KOPT-K1 (cell line): ENCODE data around the gene GNAZ.

Source experiments
- H3K27ac ChIP-seq: fragments of 200-600 bp; sonication (generic); 2 replicates; pipeline ENCODE4 v1.5.1; 2016; ENCODE audit warnings: antibody characterized with exemption, mild to moderate bottlenecking, low read depth, low read length; ENCODE audit not compliant: poor library complexity, severe bottlenecking
- H3K36me3 ChIP-seq: fragments of 200-600 bp; sonication (generic); 2 replicates; pipeline ENCODE4 v1.5.1; 2017; ENCODE audit warnings: antibody characterized with exemption, mild to moderate bottlenecking, low read length, moderate library complexity; ENCODE audit not compliant: insufficient read depth
- H3K9me3 ChIP-seq: fragments of 200-600 bp; sonication (generic); 2 replicates; pipeline ENCODE4 v1.5.1; 2017; ENCODE audit warnings: antibody characterized with exemption, low read length, mild to moderate bottlenecking; ENCODE audit not compliant: insufficient read depth, poor library complexity, severe bottlenecking

The GNAZ gene

GRCh38 chr22:23057331-23057730 lies 13.0 kb upstream of the GNAZ start:
- H3K27ac ChIP-seq: no peak overlapping the region

GRCh38 chr22:23058063-23058462 lies 12.3 kb upstream of the GNAZ start:
- H3K9me3 ChIP-seq: peaks cover 17% of the 10 kb centered on the region
- H3K36me3 ChIP-seq: no peaks in the 10 kb centered on the region
- H3K27ac ChIP-seq: no peak overlapping the region

More at GRCh38 chr22:23057331-23057730, 13.0 kb upstream of the GNAZ start:
- Histone ChIP-seq H3K9me3 (peaks cover 17% of the 10 kb centered on the region), H3K36me3 (no peaks in the 10 kb centered on the region)

- H3K27ac ChIP-seq: no peak overlapping the region
- no peaks in the 10 kb centered on the region for H3K36me3 ChIP-seq
- peaks cover 17% of the 10 kb centered on the region for H3K9me3 ChIP-seq
These were observed 11.6 kb upstream of the GNAZ start for GRCh38 chr22:23058481-23059283.

GRCh38 chr22:23059284-23059948 lies 10.9 kb upstream of the GNAZ start:
- H3K9me3 ChIP-seq: peaks cover 17% of the 10 kb centered on the region
- H3K36me3 ChIP-seq: no peaks in the 10 kb centered on the region
- no peak overlapping the region for H3K27ac ChIP-seq

GRCh38 chr22:23060612-23061400 lies 9.5 kb upstream of the GNAZ start:
- Histone ChIP-seq H3K36me3 (no peaks in the 10 kb centered on the region), H3K27ac (no peak overlapping the region), H3K9me3 (peaks cover 13% of the 10 kb centered on the region)

- Histone ChIP-seq H3K9me3 (peaks cover 6% of the 10 kb centered on the region), H3K36me3 (no peaks in the 10 kb centered on the region), H3K27ac (no peak overlapping the region)
These were observed 8.6 kb upstream of the GNAZ start for GRCh38 chr22:23061471-23062280.

- Histone ChIP-seq H3K36me3 (no peaks in the 10 kb centered on the region), H3K9me3 (no peaks in the 10 kb centered on the region), H3K27ac (no peak overlapping the region)
These were observed 7.4 kb upstream of the GNAZ start for GRCh38 chr22:23062616-23063538.

GRCh38 chr22:23063539-23064380 lies 6.6 kb upstream of the GNAZ start:
- Histone ChIP-seq H3K9me3 (no peaks in the 10 kb centered on the region), H3K27ac (no peak overlapping the region), H3K36me3 (no peaks in the 10 kb centered on the region)

GRCh38 chr22:23064381-23065068 lies 5.8 kb upstream of the GNAZ start:
- H3K27ac ChIP-seq: no peak overlapping the region
- H3K36me3 ChIP-seq: no peaks in the 10 kb centered on the region

GRCh38 chr22:23065069-23065451 lies 5.3 kb upstream of the GNAZ start:
- H3K27ac ChIP-seq: no peak overlapping the region

More at GRCh38 chr22:23064381-23065068, 5.8 kb upstream of the GNAZ start:
- no peaks in the 10 kb centered on the region for H3K9me3 ChIP-seq

GRCh38 chr22:23065495-23066122 lies 4.7 kb upstream of the GNAZ start:
- Histone ChIP-seq H3K9me3 (no peaks in the 10 kb centered on the region), H3K36me3 (no peaks in the 10 kb centered on the region), H3K27ac (no peak overlapping the region)

More at GRCh38 chr22:23065069-23065451, 5.3 kb upstream of the GNAZ start:
- no peaks in the 10 kb centered on the region for H3K9me3 ChIP-seq
- H3K36me3 ChIP-seq: no peaks in the 10 kb centered on the region
